H1 (cell line): ENCODE data around the gene FN3KRP. TPM values are rescaled to one million over a fixed set of nuclear protein-coding genes. Genes with fewer than 3 reads are reported as not detected.

Source experiments
- CTCF ChIA-PET: fragments of 300-600 bp; sonication (Branson Sonifier 250); formaldehyde crosslinking; loops from one replicate; lab custom pipeline; 2021; ENCODE audit not compliant: partially characterized antibody; lab: Charles Lee
- POLR2A ChIA-PET: fragments of 300-600 bp; sonication (Branson Sonifier 250); formaldehyde crosslinking; loops from one replicate; lab custom pipeline; 2021; ENCODE audit warnings: inconsistent platforms; ENCODE audit not compliant: partially characterized antibody; lab: Charles Lee
- DNase-seq, 2 experiments: peaks; one replicate each; pipeline versions ENCODE4 v3.0.0 to v3.0.0-alpha.2; 2010 to 2022; ENCODE audit warnings: low spot score in 2 of 2, low read depth in 1 of 2, mixed read lengths in 1 of 2
- FAIRE-seq: peaks from 2 replicates; lab custom pipeline; 2011; peaks lifted over from hg19 to GRCh38; lab: Jason Lieb, UNC
- H2AFZ ChIP-seq: 2 replicates; pipeline ENCODE4 v1.8.1; 2012; ENCODE audit warnings: low read length, inconsistent platforms
- H2AK5ac ChIP-seq: 2 replicates; pipeline ENCODE4 v1.6.1; 2013; ENCODE audit warnings: low read depth, low read length
- H2BK120ac ChIP-seq: replicated peaks from 2 replicates; pipeline ENCODE3; 2013; ENCODE audit warnings: low read depth, low read length, inconsistent platforms
- H2BK12ac ChIP-seq: 2 replicates; pipeline ENCODE4 v1.6.1; 2013; ENCODE audit warnings: low read depth, low read length
- H2BK15ac ChIP-seq: 2 replicates; pipeline ENCODE4 v1.6.1; 2013; ENCODE audit warnings: low read length
- H2BK20ac ChIP-seq: 2 replicates; pipeline ENCODE4 v1.6.1; 2013; ENCODE audit warnings: low read length
- H2BK5ac ChIP-seq: 2 replicates; pipeline ENCODE4 v1.6.1; 2013; ENCODE audit warnings: low read depth, low read length
- H3K14ac ChIP-seq: 2 replicates; pipeline ENCODE4 v1.6.1; 2013; ENCODE audit warnings: inconsistent platforms; ENCODE audit not compliant: insufficient read length
- H3K18ac ChIP-seq: 2 replicates; pipeline ENCODE4 v1.6.1; 2013; ENCODE audit warnings: low read length; ENCODE audit errors: extremely low read depth
- H3K23ac ChIP-seq: 2 replicates; pipeline ENCODE4 v1.6.1; 2013; ENCODE audit warnings: inconsistent platforms; ENCODE audit not compliant: insufficient read length
- H3K23me2 ChIP-seq: 2 replicates; pipeline ENCODE4 v1.6.1; 2013; ENCODE audit warnings: low read depth, low read length
- H3K27ac ChIP-seq: 2 replicates; pipeline ENCODE4 v1.6.1; 2011; ENCODE audit warnings: low read depth, low read length, inconsistent platforms
- H3K27me3 ChIP-seq, 4 experiments: replicated peaks in 1 of 4; 1 replicate in 1 of 4; 2 replicates in 3 of 4; pipeline versions ENCODE4 v1.6.1 to v1.8.1; 2011 to 2013; ENCODE audit warnings: low read length in 3 of 4, mild to moderate bottlenecking in 3 of 4, inconsistent platforms in 2 of 4, mixed read lengths in 2 of 4, moderate library complexity in 1 of 4; ENCODE audit not compliant: control insufficient read depth in 3 of 4, insufficient read depth in 3 of 4; ENCODE audit errors: extremely low read depth in 1 of 4
- H3K36me3 ChIP-seq, 4 experiments: 2 replicates each; pipeline versions ENCODE4 v1.6.1 to v1.8.1; 2011 to 2013; ENCODE audit warnings: mild to moderate bottlenecking in 4 of 4, low read length in 3 of 4, moderate library complexity in 2 of 4, control low read depth in 1 of 4, inconsistent platforms in 1 of 4; ENCODE audit not compliant: insufficient read depth in 4 of 4, control insufficient read depth in 2 of 4
- H3K4ac ChIP-seq: replicated peaks from 2 replicates; pipeline ENCODE3; 2013; ENCODE audit warnings: low read length, low read depth, mixed read lengths, inconsistent platforms; ENCODE audit not compliant: insufficient read length
- H3K4me1 ChIP-seq, 4 experiments: replicated peaks in 1 of 4; 1 replicate in 1 of 4; 2 replicates in 3 of 4; pipeline versions ENCODE4 v1.6.1 to v1.8.1; 2011 to 2013; ENCODE audit warnings: low read length in 3 of 4, inconsistent platforms in 2 of 4, mixed read lengths in 1 of 4; ENCODE audit not compliant: insufficient read depth in 4 of 4, control insufficient read depth in 3 of 4
- H3K4me2 ChIP-seq, 2 experiments: 2 replicates each; pipeline versions ENCODE4 v1.6.1 to v1.8.1; 2011 to 2013; ENCODE audit warnings: low read depth in 2 of 2, low read length in 2 of 2, control low read depth in 1 of 2, inconsistent platforms in 1 of 2, mild to moderate bottlenecking in 1 of 2; ENCODE audit not compliant: insufficient read depth in 1 of 2
- H3K4me3 ChIP-seq, 4 experiments: fragments of 200-600, 300-600 bp in 1 of 4; sonication (generic), shearing (Covaris generic), sonication (Bioruptor Twin) in 1 of 4; 2 replicates each; pipeline versions ENCODE4 v1.5.1 to v1.8.1; 2011 to 2016; ENCODE audit warnings: low read length in 4 of 4, low read depth in 3 of 4, control low read depth in 2 of 4, inconsistent platforms in 2 of 4, mild to moderate bottlenecking in 2 of 4, mixed read lengths in 1 of 4, moderate library complexity in 1 of 4; ENCODE audit not compliant: insufficient read depth in 2 of 4; ENCODE audit errors: extremely low read depth in 1 of 4
- H3K56ac ChIP-seq: replicated peaks from 2 replicates; pipeline ENCODE3; 2013; ENCODE audit warnings: low read depth, mild to moderate bottlenecking, mixed read lengths, low read length, inconsistent platforms; ENCODE audit not compliant: insufficient read length
- H3K79me1 ChIP-seq: 2 replicates; pipeline ENCODE4 v1.6.1; 2013; ENCODE audit warnings: low read depth, low read length, control low read depth
- H3K79me2 ChIP-seq, 2 experiments: 2 replicates each; pipeline versions ENCODE4 v1.6.1 to v1.8.1; 2012 to 2013; ENCODE audit warnings: low read length in 2 of 2, mild to moderate bottlenecking in 2 of 2, inconsistent platforms in 1 of 2; ENCODE audit not compliant: insufficient read depth in 2 of 2, control insufficient read depth in 1 of 2
- H3K9ac ChIP-seq, 4 experiments: replicated peaks in 1 of 4; 1 replicate in 1 of 4; 2 replicates in 3 of 4; pipeline versions ENCODE4 v1.6.1 to v1.8.1; 2011 to 2013; ENCODE audit warnings: low read depth in 3 of 4, low read length in 3 of 4, control low read depth in 2 of 4, mild to moderate bottlenecking in 2 of 4, moderate library complexity in 2 of 4, inconsistent platforms in 1 of 4; ENCODE audit errors: extremely low read depth in 1 of 4
- H3K9me3 ChIP-seq, 2 experiments: 2 replicates each; pipeline versions ENCODE4 v1.6.1 to v1.8.1; 2012 to 2013; ENCODE audit warnings: mild to moderate bottlenecking in 2 of 2, moderate library complexity in 2 of 2, control low read depth in 1 of 2, inconsistent platforms in 1 of 2, low read depth in 1 of 2, low read length in 1 of 2, mixed read lengths in 1 of 2; ENCODE audit not compliant: insufficient read depth in 2 of 2
- H4K20me1 ChIP-seq, 2 experiments: replicated peaks in 1 of 2; 2 replicates each; pipeline versions ENCODE3 to v1.8.1; 2011 to 2013; ENCODE audit warnings: inconsistent platforms in 2 of 2, low read length in 2 of 2, mild to moderate bottlenecking in 1 of 2; ENCODE audit not compliant: insufficient read depth in 2 of 2, control insufficient read depth in 1 of 2
- H4K5ac ChIP-seq: 2 replicates; pipeline ENCODE4 v1.6.1; 2013; ENCODE audit warnings: low read length, low read depth, mixed read lengths, inconsistent platforms; ENCODE audit not compliant: insufficient read length
- H4K8ac ChIP-seq: 2 replicates; pipeline ENCODE4 v1.8.0; 2013; ENCODE audit warnings: mild to moderate bottlenecking, moderate library complexity, low read length, inconsistent platforms; ENCODE audit not compliant: insufficient read depth; ENCODE audit errors: extremely low read depth
- H4K91ac ChIP-seq: replicated peaks from 2 replicates; pipeline ENCODE3; 2013; ENCODE audit warnings: low read length, mixed read lengths, inconsistent platforms; ENCODE audit not compliant: insufficient read length
- BCL11A ChIP-seq, 2 experiments: IDR thresholded peaks; one replicate each; pipeline ENCODE4 v1.6.1; 2011; ENCODE audit warnings: low read depth in 2 of 2, low read length in 2 of 2, mild to moderate bottlenecking in 2 of 2
- CBX5 ChIP-seq: fragments of 300-800, 300-1000 bp; sonication (generic); IDR thresholded peaks from 2 replicates; pipeline ENCODE4 v1.7.1; 2016; ENCODE audit warnings: antibody characterized with exemption, low read length, low read depth
- CTBP2 ChIP-seq: IDR thresholded peaks from 2 replicates; pipeline ENCODE4 v1.7.0; 2011; ENCODE audit warnings: borderline replicate concordance, mild to moderate bottlenecking, moderate library complexity, mixed read lengths, low read length; ENCODE audit not compliant: insufficient read depth, insufficient read length
- EGR1 ChIP-seq: IDR thresholded peaks from 2 replicates; pipeline ENCODE4 v1.6.1; 2011; ENCODE audit warnings: low read depth, low read length, borderline replicate concordance
- EP300 ChIP-seq, 2 experiments: IDR thresholded peaks; 1 replicate in 1 of 2; 2 replicates in 1 of 2; pipeline ENCODE4 v1.6.1; 2011 to 2012; ENCODE audit warnings: low read depth in 2 of 2, low read length in 2 of 2, mild to moderate bottlenecking in 2 of 2, borderline replicate concordance in 1 of 2, inconsistent platforms in 1 of 2, moderate library complexity in 1 of 2
- NRF1 ChIP-seq: IDR thresholded peaks from 2 replicates; pipeline ENCODE4 v1.6.1; 2011; ENCODE audit warnings: mild to moderate bottlenecking, low read depth, low read length, improper control_type of control experiment
- SIN3A ChIP-seq, 2 experiments: IDR thresholded peaks in 1 of 2; conservative IDR thresholded peaks in 1 of 2; 2 replicates each; pipeline ENCODE4 v1.6.1; 2011 to 2012; ENCODE audit warnings: low read length in 2 of 2, improper control_type of control experiment in 1 of 2, low read depth in 1 of 2, mild to moderate bottlenecking in 1 of 2
- SP2 ChIP-seq: IDR thresholded peaks from 2 replicates; pipeline ENCODE4 v1.6.1; 2012; ENCODE audit warnings: mild to moderate bottlenecking, low read length, inconsistent platforms
- SUZ12 ChIP-seq: fragments of 200-600 bp; sonication (generic); IDR thresholded peaks from 2 replicates; pipeline ENCODE4 v1.6.1; 2012; ENCODE audit warnings: mild to moderate bottlenecking, inconsistent platforms, low read length, moderate library complexity, mixed read lengths
- TAF7 ChIP-seq: optimal IDR thresholded peaks from 2 replicates; pipeline ENCODE3; 2011; ENCODE audit warnings: low read depth, mild to moderate bottlenecking, inconsistent platforms, low read length, moderate library complexity, borderline replicate concordance
- WGBS, 2 experiments: shearing (Covaris generic) in 1 of 2; methylation state at CpG; one replicate each; pipeline versions ENCODE4 v1.1.6 to v1.1.7; 2013 to 2015; ENCODE audit warnings: low lambda C conversion rate in 2 of 2, mixed read lengths in 2 of 2, inconsistent platforms in 1 of 2, low coverage in 1 of 2, missing lambda C conversion rate in 1 of 2; ENCODE audit not compliant: insufficient replicate concordance in 2 of 2, insufficient coverage in 1 of 2, insufficient read length in 1 of 2; ENCODE audit errors: extremely low coverage in 1 of 2, missing lambda C conversion rate in 1 of 2; 5-methylcytosine and 5-hydroxymethylcytosine counted together
- polyA plus RNA-seq, 7 experiments: library from polyadenylated mRNA; depleted of rRNA in 3 of 7; stranded (reverse) in 5 of 7; unstranded in 2 of 7; fragments of >200 nt in 5 of 7; fragments of 200-250 nt in 2 of 7; gene quantifications; 1 replicate in 5 of 7; 2 replicates in 1 of 7; 4 replicates in 1 of 7; pipeline versions ENCODE4 v1.2.1 to v1.2.3, GENCODE V29; 2011 to 2013; ENCODE audit warnings: missing spikeins in 2 of 7, mixed read lengths in 2 of 7
- total RNA-seq: library from RNA; stranded (reverse); fragmentation: NEBNext Ultra II Directional; extraction: Animal tissue kit (Norgen Biotek cat#: 25700); gene quantifications from 2 replicates; pipeline ENCODE4 v1.2.1, GENCODE V29; 2021
- TF ChIP-seq, protein P1 (sequence below): IDR thresholded peaks from 2 replicates; pipeline ENCODE4 v1.6.1; 2011; ENCODE audit warnings: low read depth, mild to moderate bottlenecking, low read length; ENCODE audit not compliant: insufficient read depth

The FN3KRP gene
- total and polyA plus RNA-seq, 2 of the 8 experiments (the other 6 are each of a cell fraction or from before 2014, with no cell fraction given): 18.1 to 21.4 TPM

DNA sequence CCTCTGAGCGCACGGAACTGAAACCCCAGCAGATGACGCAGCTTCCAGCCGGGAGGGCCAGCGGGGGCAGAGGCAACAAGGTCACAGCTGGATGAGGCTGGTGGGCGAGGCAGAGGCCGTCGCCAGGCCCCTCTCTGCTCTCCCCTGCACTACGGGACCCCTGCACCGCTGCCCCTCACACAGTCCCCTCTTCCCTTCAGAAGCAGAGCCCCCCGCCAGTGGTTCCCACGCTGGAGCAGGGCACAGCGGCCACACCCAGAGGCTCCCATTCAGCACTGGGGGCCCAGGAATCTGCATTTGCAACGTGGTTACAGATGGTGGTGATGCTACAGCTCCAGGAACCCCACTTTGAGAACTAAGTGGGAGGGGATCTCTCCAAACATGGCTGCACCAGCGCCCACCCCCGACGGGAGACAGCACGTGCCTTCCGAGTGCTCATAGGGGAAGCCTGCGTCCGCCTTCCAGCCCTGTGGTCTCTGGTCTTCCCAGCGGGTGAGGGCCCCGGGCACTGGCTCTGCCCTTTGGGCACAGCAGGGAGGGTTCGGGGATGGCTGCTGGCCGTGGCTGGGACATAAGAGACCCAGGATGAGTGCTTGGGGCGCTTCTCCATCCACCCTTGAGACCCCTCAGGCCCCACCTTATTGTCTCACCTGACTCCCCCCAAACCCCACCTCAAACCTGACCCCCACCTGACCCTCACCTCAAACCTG is 13.3 kb upstream of the FN3KRP start:
- Histone ChIP-seq H3K27me3 (peaks cover 0 to 13% (median 4%) of the 10 kb centered on the region in 4 experiments; a peak in 4 of 7 replicates), H4K20me1 (peaks cover 0 to 5% of the 10 kb centered on the region in 2 experiments), H4K91ac (no peak overlapping the region), H2BK12ac (no peak overlapping the region), H3K4me1 (peaks cover 0 to 4% (median 0%) of the 10 kb centered on the region in 4 experiments; a peak in 1 of 7 replicates), H3K9me3 (no peaks in the 10 kb centered on the region), H2AK5ac (no peak overlapping the region), H3K23me2 (peaks cover 4% of the 10 kb centered on the region; the same call in 1 of the 2 replicates), H3K56ac (no peak overlapping the region), H3K23ac (no peak overlapping the region), H3K36me3 (no peaks in the 10 kb centered on the region), H3K9ac (no peak overlapping the region), H3K4me2 (no peak overlapping the region), H4K5ac (no peak overlapping the region), H3K79me2 (no peaks in the 10 kb centered on the region), H4K8ac (no peak overlapping the region), H3K79me1 (no peaks in the 10 kb centered on the region), H2BK15ac (no peak overlapping the region), H2AFZ (no peak overlapping the region), H3K14ac (no peak overlapping the region), H2BK120ac (no peak overlapping the region), H3K27ac (no peak overlapping the region), H2BK20ac (no peak overlapping the region), H2BK5ac (no peak overlapping the region), H3K18ac (no peak overlapping the region), H3K4ac (no peak overlapping the region), H3K4me3 (no peak overlapping the region)
- ChIA-PET POLR2A (interaction anchor here (0.9 to 1.0 kb wide), 3 partner anchors 28 to 52 kb away, joined by 3 read pairs; no protein-coding TSS in a partner anchor), CTCF (interaction anchor here (1.1 to 2.2 kb wide), 4 partner anchors 9 to 73 kb away, joined by 3 to 11 read pairs (median 4); no protein-coding TSS in a partner anchor)
- FAIRE-seq: no peak
- no peak for DNase-seq
- WGBS, 2 experiments: 81% methylated on average over 24 of the region's 26 CpGs; no CpG with 5 or more reads in 1 of the 2 experiments
- no peak for TF ChIP-seq EGR1
- no peak for TF ChIP-seq SP2
- TF ChIP-seq BCL11A (IDR thresholded peaks at IDR 0.05; ENCODE audit: low read depth in 2 of 2, low read length in 2 of 2): no peak
- no peak for TF ChIP-seq TAF7
- no peak for TF ChIP-seq SIN3A (conservative IDR thresholded peaks at IDR 0.05 in 1 of 2, IDR thresholded peaks at IDR 0.05 in 1 of 2; ENCODE audit: low read depth in 1 of 2, low read length in 2 of 2)
- no peak for TF ChIP-seq EP300 (IDR thresholded peaks at IDR 0.05; ENCODE audit: borderline replicate concordance in 1 of 2, low read depth in 2 of 2, low read length in 2 of 2)
- TF ChIP-seq, protein P1, sequence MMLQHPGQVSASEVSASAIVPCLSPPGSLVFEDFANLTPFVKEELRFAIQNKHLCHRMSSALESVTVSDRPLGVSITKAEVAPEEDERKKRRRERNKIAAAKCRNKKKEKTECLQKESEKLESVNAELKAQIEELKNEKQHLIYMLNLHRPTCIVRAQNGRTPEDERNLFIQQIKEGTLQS: no peak
- no peak for TF ChIP-seq NRF1
- TF ChIP-seq CTBP2: no peak
- no peak for TF ChIP-seq CBX5
- TF ChIP-seq SUZ12: no peak
